GM23338 (cell line): ENCODE data around the gene MRPS6. TPM values are rescaled to one million over a fixed set of nuclear protein-coding genes. Genes with fewer than 3 reads are reported as not detected.

Source experiments
- ATAC-seq: fragments of 200-7000 bp; cut with Tn5 transposase; 3 replicates; pipeline ENCODE4 v1.9.1; 2020
- DNase-seq: peaks from one replicate; pipeline ENCODE4 v3.0.0-alpha.2; 2015; ENCODE audit warnings: low spot score
- H2AFZ ChIP-seq: fragments of 200-600 bp; sonication (generic); 2 replicates; pipeline ENCODE4 v1.8.0; 2016; ENCODE audit warnings: antibody characterized with exemption, mild to moderate bottlenecking, moderate library complexity
- H3F3A ChIP-seq: fragments of 200-600 bp; sonication (generic); replicated peaks from 2 replicates; pipeline ENCODE4 v1.8.0; 2017; ENCODE audit warnings: antibody characterized with exemption, mixed run types, low read depth
- H3K27ac ChIP-seq: fragments of 200-600 bp; sonication (generic); 2 replicates; pipeline ENCODE4 v1.6.1; 2016; ENCODE audit warnings: low read depth
- H3K27me3 ChIP-seq: fragments of 200-600 bp; sonication (generic); 2 replicates; pipeline ENCODE4 v1.8.0; 2016; ENCODE audit warnings: mild to moderate bottlenecking, mixed run types, moderate library complexity; ENCODE audit not compliant: insufficient read depth
- H3K36me3 ChIP-seq: fragments of 200-600 bp; sonication (generic); 2 replicates; pipeline ENCODE4 v1.8.0; 2016; ENCODE audit warnings: mild to moderate bottlenecking; ENCODE audit not compliant: insufficient read depth
- H3K4me1 ChIP-seq: fragments of 200-600 bp; sonication (generic); 2 replicates; pipeline ENCODE4 v1.8.0; 2016; ENCODE audit warnings: mild to moderate bottlenecking, moderate library complexity; ENCODE audit not compliant: insufficient read depth
- H3K4me2 ChIP-seq: fragments of 200-600 bp; sonication (generic); 2 replicates; pipeline ENCODE4 v1.7.1; 2017; ENCODE audit warnings: mixed run types
- H3K4me3 ChIP-seq: fragments of 200-600 bp; sonication (generic); 2 replicates; pipeline ENCODE4 v1.6.1; 2016; ENCODE audit warnings: mixed run types
- H3K79me2 ChIP-seq: fragments of 200-600 bp; sonication (generic); replicated peaks from 2 replicates; pipeline ENCODE4 v1.8.0; 2017; ENCODE audit warnings: mild to moderate bottlenecking; ENCODE audit not compliant: insufficient read depth
- H3K9me2 ChIP-seq: fragments of 200-600 bp; sonication (generic); 2 replicates; pipeline ENCODE4 v1.8.0; 2017; ENCODE audit not compliant: insufficient read depth
- H4K20me1 ChIP-seq: fragments of 200-600 bp; sonication (generic); replicated peaks from 2 replicates; pipeline ENCODE4 v1.8.0; 2017; ENCODE audit warnings: mild to moderate bottlenecking; ENCODE audit not compliant: insufficient read depth
- H3K27ac Mint-ChIP-seq: 2 replicates; pipeline ENCODE4 v1.8.0; 2020; ENCODE audit warnings: inconsistent platforms, mild to moderate bottlenecking, moderate library complexity, mixed read lengths
- H3K27me3 Mint-ChIP-seq: 3 replicates; pipeline ENCODE4 v1.8.0; 2022; ENCODE audit warnings: low read depth, mild to moderate bottlenecking, moderate library complexity, mixed read lengths, inconsistent platforms; ENCODE audit not compliant: insufficient read depth, poor library complexity
- H3K36me3 Mint-ChIP-seq: 3 replicates; pipeline ENCODE4 v1.8.0; 2021; ENCODE audit warnings: low read depth, mild to moderate bottlenecking, inconsistent platforms, moderate library complexity, mixed read lengths
- H3K4me1 Mint-ChIP-seq: 3 replicates; pipeline ENCODE4 v1.8.0; 2020; ENCODE audit warnings: mild to moderate bottlenecking, inconsistent platforms, mixed read lengths
- H3K4me3 Mint-ChIP-seq: 3 replicates; pipeline ENCODE4 v1.8.0; 2021; ENCODE audit warnings: moderate library complexity, mild to moderate bottlenecking, inconsistent platforms, mixed read lengths
- H3K9me3 Mint-ChIP-seq: 3 replicates; pipeline ENCODE4 v1.8.0; 2020; ENCODE audit warnings: moderate library complexity, mild to moderate bottlenecking, inconsistent platforms, mixed read lengths
- CREB1 ChIP-seq: fragments of 250-450 bp; sonication (Bioruptor Pico); IDR thresholded peaks from 2 replicates; pipeline ENCODE4 v1.5.0; 2020; ENCODE audit warnings: low read depth, mild to moderate bottlenecking, moderate library complexity
- ETS1 ChIP-seq: IDR thresholded peaks from 2 replicates; pipeline ENCODE4 v1.6.1; 2016; ENCODE audit warnings: antibody characterized with exemption
- EZH2 ChIP-seq: fragments of 200-600 bp; sonication (generic); IDR thresholded peaks from one replicate; pipeline ENCODE4 v1.8.0; 2017; ENCODE audit warnings: antibody characterized with exemption, mild to moderate bottlenecking, low read depth; ENCODE audit not compliant: unreplicated experiment
- EZH2phosphoT487 ChIP-seq: fragments of 200-600 bp; sonication (generic); IDR thresholded peaks from one replicate; pipeline ENCODE4 v1.8.1; 2018; ENCODE audit warnings: antibody characterized with exemption; ENCODE audit not compliant: unreplicated experiment
- NANOG ChIP-seq: IDR thresholded peaks from 2 replicates; pipeline ENCODE4 v1.6.1; 2016; ENCODE audit warnings: antibody characterized with exemption, borderline replicate concordance
- POLR2AphosphoS5 ChIP-seq: IDR thresholded peaks from 2 replicates; pipeline ENCODE4 v1.6.1; 2016; ENCODE audit warnings: antibody characterized with exemption, low read depth
- ZNF114 ChIP-seq: fragments of 250-450 bp; sonication (Bioruptor Pico); IDR thresholded peaks from 2 replicates; pipeline ENCODE4 v1.5.0; 2020; ENCODE audit warnings: mild to moderate bottlenecking, moderate library complexity
- ZNF462 ChIP-seq: fragments of 250-450 bp; sonication (Bioruptor Pico); IDR thresholded peaks from 2 replicates; pipeline ENCODE4 v1.5.0; 2020; ENCODE audit warnings: mild to moderate bottlenecking, moderate library complexity
- polyA plus RNA-seq: library from polyadenylated mRNA; unstranded; fragments of >200 nt; fragmentation: Nextera tagmentation; extraction: Ambion mirVana; gene quantifications from 2 replicates; pipeline ENCODE4 v1.2.1, GENCODE V29; 2016
- total RNA-seq: library from RNA; depleted of rRNA; stranded (reverse); fragments of >200 nt; shearing (Covaris generic); gene quantifications from 2 replicates; pipeline ENCODE4 v1.2.3, GENCODE V29; 2014
- TF ChIP-seq, protein P1 (sequence below), 2 experiments: fragments of 200-600 bp in 1 of 2; sonication (generic) in 1 of 2; conservative IDR thresholded peaks; 2 replicates each; pipeline versions ENCODE4 v1.5.1 to v1.6.1; 2016 to 2017; ENCODE audit warnings: antibody characterized with exemption in 2 of 2, low read depth in 2 of 2, mild to moderate bottlenecking in 2 of 2, moderate library complexity in 1 of 2
- TF ChIP-seq, protein P2 (sequence below): IDR thresholded peaks from one replicate; pipeline ENCODE4 v1.6.1; 2018; ENCODE audit warnings: antibody characterized with exemption; ENCODE audit not compliant: unreplicated experiment

The MRPS6 gene
- total and polyA plus RNA-seq, 2 experiments from 2014 or later = 80.5 to 242 TPM

GRCh38 chr21:34148826-34149558 lies 75.6 kb downstream of the MRPS6 start (continued):
- no peak for TF ChIP-seq ZNF462 (CRISPR knock-in tag)
- TF ChIP-seq EZH2phosphoT487 = no peak

GRCh38 chr21:34152500-34152899 lies 79.1 kb downstream of the MRPS6 start:
- H3K79me2 ChIP-seq = 0 out of 2 replicates have a peak, but pooled peaks cover 3% of the 10 kb centered on the region
- no peaks in the 10 kb centered on the region for H3K4me1 Mint-ChIP-seq
- no peak overlapping the region for H3K27ac Mint-ChIP-seq
- H3K27me3 Mint-ChIP-seq = peaks cover 8% of the 10 kb centered on the region
- H3K36me3 Mint-ChIP-seq = peaks cover 24% of the 10 kb centered on the region
- H3K9me2 ChIP-seq = no peaks in the 10 kb centered on the region
- no peak overlapping the region for H3K27ac ChIP-seq
- peaks cover 6% of the 10 kb centered on the region; the same call in 1 of the 2 replicates for H3K36me3 ChIP-seq
- no peak overlapping the region for H2AFZ ChIP-seq
- no peak overlapping the region for H3K4me3 Mint-ChIP-seq
- H3K4me1 ChIP-seq = 0 out of 2 replicates have a peak, but pooled peaks cover under 1% of the 10 kb centered on the region
- H3F3A ChIP-seq = no peaks in the 10 kb centered on the region; the same call in 1 of the 2 replicates
- no peak for DNase-seq
- no peak for ATAC-seq
- H3K4me2 ChIP-seq = no peak overlapping the region
- H3K27me3 ChIP-seq = no peaks in the 10 kb centered on the region
- H4K20me1 ChIP-seq = no peaks in the 10 kb centered on the region
- H3K4me3 ChIP-seq = no peak overlapping the region
- H3K9me3 Mint-ChIP-seq = peaks cover 3% of the 10 kb centered on the region; the same call in 2 of the 3 replicates
- TF ChIP-seq EZH2 = no peak
- no peak for TF ChIP-seq ETS1
- TF ChIP-seq ZNF114 = no peak
- no peak for TF ChIP-seq POLR2AphosphoS5
- TF ChIP-seq, protein P1, sequence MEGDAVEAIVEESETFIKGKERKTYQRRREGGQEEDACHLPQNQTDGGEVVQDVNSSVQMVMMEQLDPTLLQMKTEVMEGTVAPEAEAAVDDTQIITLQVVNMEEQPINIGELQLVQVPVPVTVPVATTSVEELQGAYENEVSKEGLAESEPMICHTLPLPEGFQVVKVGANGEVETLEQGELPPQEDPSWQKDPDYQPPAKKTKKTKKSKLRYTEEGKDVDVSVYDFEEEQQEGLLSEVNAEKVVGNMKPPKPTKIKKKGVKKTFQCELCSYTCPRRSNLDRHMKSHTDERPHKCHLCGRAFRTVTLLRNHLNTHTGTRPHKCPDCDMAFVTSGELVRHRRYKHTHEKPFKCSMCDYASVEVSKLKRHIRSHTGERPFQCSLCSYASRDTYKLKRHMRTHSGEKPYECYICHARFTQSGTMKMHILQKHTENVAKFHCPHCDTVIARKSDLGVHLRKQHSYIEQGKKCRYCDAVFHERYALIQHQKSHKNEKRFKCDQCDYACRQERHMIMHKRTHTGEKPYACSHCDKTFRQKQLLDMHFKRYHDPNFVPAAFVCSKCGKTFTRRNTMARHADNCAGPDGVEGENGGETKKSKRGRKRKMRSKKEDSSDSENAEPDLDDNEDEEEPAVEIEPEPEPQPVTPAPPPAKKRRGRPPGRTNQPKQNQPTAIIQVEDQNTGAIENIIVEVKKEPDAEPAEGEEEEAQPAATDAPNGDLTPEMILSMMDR (conservative IDR thresholded peaks at IDR 0.05; ENCODE audit: low read depth in 2 of 2) = no peak
- no peak for TF ChIP-seq CREB1 (CRISPR knock-in tag)
- no peak for TF ChIP-seq NANOG
- TF ChIP-seq, protein P2, sequence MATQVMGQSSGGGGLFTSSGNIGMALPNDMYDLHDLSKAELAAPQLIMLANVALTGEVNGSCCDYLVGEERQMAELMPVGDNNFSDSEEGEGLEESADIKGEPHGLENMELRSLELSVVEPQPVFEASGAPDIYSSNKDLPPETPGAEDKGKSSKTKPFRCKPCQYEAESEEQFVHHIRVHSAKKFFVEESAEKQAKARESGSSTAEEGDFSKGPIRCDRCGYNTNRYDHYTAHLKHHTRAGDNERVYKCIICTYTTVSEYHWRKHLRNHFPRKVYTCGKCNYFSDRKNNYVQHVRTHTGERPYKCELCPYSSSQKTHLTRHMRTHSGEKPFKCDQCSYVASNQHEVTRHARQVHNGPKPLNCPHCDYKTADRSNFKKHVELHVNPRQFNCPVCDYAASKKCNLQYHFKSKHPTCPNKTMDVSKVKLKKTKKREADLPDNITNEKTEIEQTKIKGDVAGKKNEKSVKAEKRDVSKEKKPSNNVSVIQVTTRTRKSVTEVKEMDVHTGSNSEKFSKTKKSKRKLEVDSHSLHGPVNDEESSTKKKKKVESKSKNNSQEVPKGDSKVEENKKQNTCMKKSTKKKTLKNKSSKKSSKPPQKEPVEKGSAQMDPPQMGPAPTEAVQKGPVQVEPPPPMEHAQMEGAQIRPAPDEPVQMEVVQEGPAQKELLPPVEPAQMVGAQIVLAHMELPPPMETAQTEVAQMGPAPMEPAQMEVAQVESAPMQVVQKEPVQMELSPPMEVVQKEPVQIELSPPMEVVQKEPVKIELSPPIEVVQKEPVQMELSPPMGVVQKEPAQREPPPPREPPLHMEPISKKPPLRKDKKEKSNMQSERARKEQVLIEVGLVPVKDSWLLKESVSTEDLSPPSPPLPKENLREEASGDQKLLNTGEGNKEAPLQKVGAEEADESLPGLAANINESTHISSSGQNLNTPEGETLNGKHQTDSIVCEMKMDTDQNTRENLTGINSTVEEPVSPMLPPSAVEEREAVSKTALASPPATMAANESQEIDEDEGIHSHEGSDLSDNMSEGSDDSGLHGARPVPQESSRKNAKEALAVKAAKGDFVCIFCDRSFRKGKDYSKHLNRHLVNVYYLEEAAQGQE = no peak
